ENCODE measurements around the gene SCN1B. TPM values are rescaled to one million over a fixed set of nuclear protein-coding genes. Genes with fewer than 3 reads are reported as not detected.

Gene SCN1B
- total and polyA plus RNA-seq, 3 donors from 2014 or later, result 3.5 to 7.5 (median 6.6) TPM

GRCh38 chr19:35069696-35070095, 39.4 kb downstream of the SCN1B start:
- intact Hi-C loops (cut with DNase I; ENCODE audit: low total_unique reads), result no loop called here
- WGBS, 2 donors, result 51 to 54% methylated on average over 1 of the region's 1 CpG
- H3K27me3 ChIP-seq, result no peaks in the 10 kb centered on the region
- H3K9me3 ChIP-seq, result no peaks in the 10 kb centered on the region
- no peak overlapping the region for H3K4me3 ChIP-seq
- peaks cover 4% of the 10 kb centered on the region for H3K4me1 ChIP-seq
- H3K36me3 ChIP-seq (ENCODE audit: low read depth, missing control alignments), result no peaks in the 10 kb centered on the region
- no peak for DNase-seq
- TF ChIP-seq POLR2A (IDR thresholded peaks at IDR 0.05) (no peak), CTCF (IDR thresholded peaks at IDR 0.05) (no peak)
- H3K27ac ChIP-seq, result no peak overlapping the region

- Histone ChIP-seq H3K4me3 (no peak overlapping the region), H3K9me3 (no peaks in the 10 kb centered on the region), H3K36me3 (ENCODE audit: low read depth, missing control alignments) (no peaks in the 10 kb centered on the region), H3K4me1 (peaks cover 4% of the 10 kb centered on the region), H3K27me3 (no peaks in the 10 kb centered on the region), H3K27ac (no peak overlapping the region)
- no peak for DNase-seq
- TF ChIP-seq POLR2A (IDR thresholded peaks at IDR 0.05) (no peak), CTCF (IDR thresholded peaks at IDR 0.05) (no peak)
- intact Hi-C loops (cut with DNase I; ENCODE audit: low total_unique reads), result no loop called here
- 69 to 84% methylated on average over 2 to 3 of the region's 3 CpGs for WGBS, 2 donors
Observed at GRCh38 chr19:35070471-35070870, 40.2 kb downstream of the SCN1B start.

GRCh38 chr19:35073516-35073915, 43.2 kb downstream of the SCN1B start:
- DNase-seq, result no peak
- H3K27ac ChIP-seq, result no peak overlapping the region
- H3K36me3 ChIP-seq (ENCODE audit: low read depth, missing control alignments), result no peaks in the 10 kb centered on the region
- H3K27me3 ChIP-seq, result no peaks in the 10 kb centered on the region
- no peaks in the 10 kb centered on the region for H3K9me3 ChIP-seq
- 77 to 82% methylated on average over 10 of the region's 10 CpGs for WGBS, 2 donors
- no peaks in the 10 kb centered on the region for H3K4me1 ChIP-seq
- no peak for TF ChIP-seq POLR2A (IDR thresholded peaks at IDR 0.05)
- no peak for TF ChIP-seq CTCF (IDR thresholded peaks at IDR 0.05)
- intact Hi-C loops (cut with DNase I; ENCODE audit: low total_unique reads), result no loop called here
- no peak overlapping the region for H3K4me3 ChIP-seq

- Histone ChIP-seq H3K9me3 (no peaks in the 10 kb centered on the region), H3K4me3 (no peak overlapping the region), H3K36me3 (ENCODE audit: low read depth, missing control alignments) (no peaks in the 10 kb centered on the region), H3K4me1 (no peaks in the 10 kb centered on the region), H3K27me3 (no peaks in the 10 kb centered on the region), H3K27ac (no peak overlapping the region)
- WGBS, 2 donors, result 81% methylated on average over 8 of the region's 8 CpGs; no CpG with 5 or more reads in 1 of the 2 donors
- DNase-seq, result no peak
- intact Hi-C loops (cut with DNase I; ENCODE audit: low total_unique reads), result no loop called here
- TF ChIP-seq CTCF (IDR thresholded peaks at IDR 0.05), result no peak
- no peak for TF ChIP-seq POLR2A (IDR thresholded peaks at IDR 0.05)
Observed at GRCh38 chr19:35073941-35074340, 43.7 kb downstream of the SCN1B start.

GRCh38 chr19:35074426-35075201, 44.3 kb downstream of the SCN1B start:
- intact Hi-C loops (cut with DNase I; ENCODE audit: low total_unique reads), result no loop called here
- Histone ChIP-seq H3K27ac (no peak overlapping the region), H3K27me3 (no peaks in the 10 kb centered on the region), H3K4me3 (no peak overlapping the region), H3K36me3 (ENCODE audit: low read depth, missing control alignments) (no peaks in the 10 kb centered on the region), H3K9me3 (no peaks in the 10 kb centered on the region), H3K4me1 (no peaks in the 10 kb centered on the region)
- TF ChIP-seq POLR2A (IDR thresholded peaks at IDR 0.05) (no peak), CTCF (IDR thresholded peaks at IDR 0.05) (no peak)
- no peak for DNase-seq
- WGBS, 2 donors, result 91 to 92% methylated on average over 13 to 21 of the region's 21 CpGs
